ENCODE results near the gene SSRP1.
A peak's percentile ranks its signal among the peaks of the same experiment; 100 is the strongest.
"Not testable (repeated sequence)": the region's sequence is repeated elsewhere in the genome, so short reads cannot be mapped to it uniquely, and the experiment has no call there.

Gene SSRP1, protein sequence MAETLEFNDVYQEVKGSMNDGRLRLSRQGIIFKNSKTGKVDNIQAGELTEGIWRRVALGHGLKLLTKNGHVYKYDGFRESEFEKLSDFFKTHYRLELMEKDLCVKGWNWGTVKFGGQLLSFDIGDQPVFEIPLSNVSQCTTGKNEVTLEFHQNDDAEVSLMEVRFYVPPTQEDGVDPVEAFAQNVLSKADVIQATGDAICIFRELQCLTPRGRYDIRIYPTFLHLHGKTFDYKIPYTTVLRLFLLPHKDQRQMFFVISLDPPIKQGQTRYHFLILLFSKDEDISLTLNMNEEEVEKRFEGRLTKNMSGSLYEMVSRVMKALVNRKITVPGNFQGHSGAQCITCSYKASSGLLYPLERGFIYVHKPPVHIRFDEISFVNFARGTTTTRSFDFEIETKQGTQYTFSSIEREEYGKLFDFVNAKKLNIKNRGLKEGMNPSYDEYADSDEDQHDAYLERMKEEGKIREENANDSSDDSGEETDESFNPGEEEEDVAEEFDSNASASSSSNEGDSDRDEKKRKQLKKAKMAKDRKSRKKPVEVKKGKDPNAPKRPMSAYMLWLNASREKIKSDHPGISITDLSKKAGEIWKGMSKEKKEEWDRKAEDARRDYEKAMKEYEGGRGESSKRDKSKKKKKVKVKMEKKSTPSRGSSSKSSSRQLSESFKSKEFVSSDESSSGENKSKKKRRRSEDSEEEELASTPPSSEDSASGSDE

DNA sequence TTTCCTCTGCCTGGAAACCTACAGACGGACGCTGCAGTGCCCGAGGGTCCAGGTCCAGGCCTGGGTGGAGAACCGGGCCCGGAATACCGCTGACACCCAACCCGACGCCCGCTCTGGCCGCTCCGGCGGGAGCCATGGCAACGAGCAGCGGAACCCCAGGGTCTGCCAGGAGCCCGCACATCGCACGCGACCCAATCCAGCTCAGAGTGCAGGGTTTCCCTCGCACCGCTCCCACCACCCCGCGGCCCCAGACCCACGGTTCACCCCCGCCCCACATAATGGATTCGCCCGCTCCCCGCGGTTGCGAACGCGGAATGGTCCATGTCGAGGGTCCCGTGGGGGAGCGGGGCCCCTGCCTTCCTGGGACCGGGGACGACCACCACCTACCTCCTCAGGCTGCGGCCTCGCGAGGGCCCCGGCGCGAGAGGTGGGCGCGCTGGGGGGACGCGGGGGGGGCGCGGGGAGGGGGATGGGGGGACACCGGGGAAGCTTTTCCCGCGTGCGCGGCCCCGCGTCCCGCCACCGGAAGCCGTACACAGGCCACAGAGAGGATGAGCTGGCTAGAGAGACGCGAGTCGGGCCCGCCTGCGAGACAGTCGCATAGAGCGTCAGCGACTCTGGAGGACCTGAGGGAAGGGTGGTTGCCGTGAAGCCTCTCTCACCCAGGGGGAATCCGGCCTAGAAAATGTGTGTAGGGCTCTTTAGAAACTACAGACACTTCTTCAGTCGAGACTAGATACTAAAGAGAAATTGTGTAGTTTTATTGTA, at the start of gene SSRP1:
SSRP1 (minus strand) TSS at position 550 of the 768 bp plus-strand sequence. CDS start 771 bp downstream, outside the sequence.
- DNase-seq = peak; percentile 89

DNA sequence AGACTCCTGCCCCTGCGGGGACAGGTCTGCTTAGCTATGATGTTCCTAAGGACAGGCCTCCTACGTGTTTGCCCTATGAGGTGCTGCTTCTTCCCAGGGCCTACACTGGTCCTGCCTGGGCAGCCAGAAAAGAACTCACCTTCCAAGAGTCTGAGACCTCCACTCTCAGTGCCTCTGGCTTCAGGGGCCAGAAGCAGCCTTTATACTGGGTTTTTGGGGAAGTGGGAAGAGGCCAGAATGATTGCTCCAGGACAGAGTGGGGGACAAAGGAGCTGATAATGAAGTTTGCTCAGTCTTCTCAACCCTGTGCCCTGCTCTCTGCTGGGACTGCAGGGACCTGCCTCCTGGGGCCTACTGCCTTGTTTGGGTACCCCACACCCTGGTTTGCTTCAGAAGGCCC, 45.3 kb upstream of the SSRP1 start, which contains the start of gene PRG3:
PRG3 (minus strand) TSS at position 176 of the 400 bp plus-strand sequence. CDS start 442 bp downstream, outside the sequence.
- DNase-seq = no peak

DNA sequence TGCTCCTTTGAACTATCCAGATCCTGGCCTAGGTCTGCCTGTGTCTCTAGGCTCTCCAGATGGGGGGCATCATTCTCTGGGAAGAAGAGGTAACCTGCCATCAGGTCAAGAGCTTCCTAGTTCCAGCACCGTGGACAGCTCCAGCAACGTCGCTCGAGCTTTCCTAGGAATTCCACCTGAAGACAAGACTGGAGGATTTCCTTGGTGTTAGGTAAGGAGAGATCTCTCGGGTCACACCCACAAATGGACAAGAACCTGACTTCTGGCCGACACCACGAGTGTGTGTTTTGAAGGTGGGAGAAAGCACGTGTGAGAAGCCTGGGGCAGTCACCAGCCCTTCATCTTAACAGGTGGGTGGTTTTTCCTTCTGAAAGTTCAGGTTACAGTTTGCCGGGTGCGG, 44.0 kb upstream of the SSRP1 start:
- DNase-seq = no peak

DNA sequence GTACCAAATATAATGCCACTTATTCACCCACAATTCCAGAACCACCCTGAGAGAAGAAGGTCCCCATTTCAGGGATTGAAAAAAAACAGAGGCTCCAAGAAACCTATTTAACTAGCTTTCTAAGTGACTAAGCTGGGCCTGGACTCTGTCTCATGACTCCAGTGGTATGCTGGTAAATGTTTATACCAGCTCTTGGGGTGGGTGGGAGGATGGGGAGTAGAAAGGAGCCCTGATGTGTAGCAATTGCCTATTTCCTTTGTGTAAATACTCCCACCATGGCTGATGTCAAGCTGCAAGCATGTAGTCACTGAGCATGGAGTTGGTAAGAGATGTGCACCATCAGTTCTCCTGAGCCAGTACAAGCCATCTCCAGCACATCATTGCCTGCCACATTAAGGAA, 42.5 kb upstream of the SSRP1 start:
- no peak for DNase-seq

DNA sequence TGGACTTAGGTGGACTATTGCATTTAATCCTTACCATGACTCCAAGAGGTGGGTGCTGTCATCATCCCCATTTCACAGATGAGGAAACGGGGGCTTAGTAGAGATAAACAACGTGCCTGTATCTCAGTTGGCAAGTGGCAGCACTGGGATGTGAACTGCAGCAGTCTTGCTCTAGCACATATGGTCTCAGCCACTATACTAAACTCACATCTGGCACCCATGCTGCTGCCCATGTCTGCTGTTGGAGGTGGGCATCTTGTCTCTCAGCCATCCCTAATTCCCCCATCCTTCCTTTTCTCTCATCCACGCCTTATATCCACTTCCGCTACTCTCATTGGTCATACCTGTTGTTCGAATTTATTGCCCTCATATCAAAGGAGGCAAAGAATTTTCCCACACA, 41.4 kb upstream of the SSRP1 start:
- no peak for DNase-seq

DNA sequence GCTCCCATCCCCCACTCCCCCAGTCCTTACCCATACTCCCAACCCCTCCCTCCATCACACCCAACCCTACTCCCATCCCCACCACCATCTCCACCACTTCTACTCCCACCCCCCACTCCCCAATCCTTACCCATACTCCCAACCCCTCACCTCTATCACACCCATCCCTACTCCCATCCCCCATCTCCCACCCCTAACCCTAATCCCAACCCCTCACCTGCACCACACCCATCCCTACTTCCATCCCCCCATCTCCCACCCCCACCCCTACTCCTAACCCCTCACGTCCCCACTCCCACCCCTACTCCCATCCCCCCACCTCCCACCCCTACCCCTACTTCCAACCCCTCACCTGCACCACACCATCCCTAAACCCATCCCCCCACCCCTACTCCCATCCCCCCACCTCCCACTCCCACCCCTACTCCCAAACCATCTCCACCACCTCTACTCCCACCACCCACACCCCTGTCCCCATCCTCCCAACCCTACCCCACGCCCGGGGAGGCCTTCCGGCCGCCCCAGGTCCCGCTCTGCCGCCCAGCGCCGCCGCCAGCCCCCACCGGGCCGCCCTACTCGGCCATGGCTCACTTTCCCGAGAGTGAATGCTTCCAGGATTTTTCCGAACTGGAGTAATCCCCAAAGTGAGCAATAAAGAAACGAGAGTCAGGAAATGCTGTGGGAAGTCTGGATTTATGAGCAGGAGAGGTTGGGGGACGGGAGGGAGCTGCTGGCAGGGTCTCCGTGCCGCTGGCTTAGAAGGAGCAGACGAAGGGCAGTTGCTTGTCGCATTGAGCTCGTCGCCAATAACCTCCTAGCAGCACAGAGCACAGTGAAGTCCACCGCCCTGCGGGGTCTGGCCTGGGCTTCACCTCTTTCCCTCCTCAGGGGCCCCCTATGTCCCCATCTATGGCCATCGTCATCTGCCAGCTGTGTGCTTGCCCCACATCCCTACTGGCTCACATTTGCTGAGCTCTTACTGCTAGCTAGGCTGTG, 40.7 kb upstream of the SSRP1 start:
- DNase-seq = no peak

DNA sequence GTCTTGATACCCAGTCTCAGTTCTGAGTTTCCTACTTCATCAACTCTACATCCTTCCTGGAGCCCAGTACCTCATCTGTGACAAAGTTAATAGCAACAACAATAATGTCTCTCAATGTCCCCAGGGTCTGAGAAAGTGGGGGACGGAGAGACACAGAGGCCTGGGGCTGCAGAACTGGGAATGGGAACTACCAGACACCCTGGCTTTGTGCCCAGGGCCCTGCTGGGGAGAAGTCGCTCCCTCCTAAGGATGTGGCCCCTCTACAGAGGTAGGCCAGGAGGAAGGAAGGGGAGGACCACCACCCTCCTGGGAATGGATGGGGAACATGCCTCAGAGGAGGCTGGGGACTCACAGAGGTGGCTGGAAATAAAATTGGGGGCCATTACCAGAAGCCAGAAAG, 39.8 kb upstream of the SSRP1 start:
- no peak for DNase-seq

DNA sequence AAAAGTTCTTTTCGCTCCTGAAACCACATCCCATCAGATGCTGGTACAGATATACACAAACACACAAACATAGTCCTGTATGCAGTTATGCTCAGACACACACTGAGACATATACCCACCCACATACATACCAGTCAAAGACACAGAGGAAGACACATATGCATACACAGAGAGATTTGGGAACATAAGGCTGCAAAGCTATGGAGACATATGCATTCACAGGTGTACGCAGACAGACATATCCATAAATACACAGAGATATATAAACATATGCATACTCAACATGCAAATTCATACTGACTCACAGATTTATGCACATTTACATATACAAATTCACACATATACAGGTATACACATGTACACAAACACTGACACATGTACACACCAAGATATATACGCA, 39.3 kb upstream of the SSRP1 start:
- no peak for DNase-seq

DNA sequence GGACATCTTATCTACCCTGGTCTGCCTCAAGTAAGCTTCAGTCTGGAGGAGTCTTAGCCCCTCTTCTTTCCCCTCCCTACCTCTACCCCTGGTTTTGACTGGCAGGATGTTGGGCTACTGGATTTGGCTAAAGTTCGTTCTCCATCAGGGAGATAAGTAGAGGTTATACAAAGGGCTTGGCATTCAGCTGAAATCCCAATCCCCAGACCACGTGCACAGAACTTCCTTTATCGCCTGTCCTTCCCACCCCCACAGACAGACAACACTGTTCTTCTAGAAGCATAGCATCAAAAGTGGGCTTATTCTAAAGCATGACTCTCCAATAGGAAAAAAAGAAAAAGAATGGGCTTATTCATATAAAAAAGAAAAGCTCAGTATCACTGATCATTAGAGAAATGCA, 37.5 kb upstream of the SSRP1 start:
- no peak for DNase-seq

DNA sequence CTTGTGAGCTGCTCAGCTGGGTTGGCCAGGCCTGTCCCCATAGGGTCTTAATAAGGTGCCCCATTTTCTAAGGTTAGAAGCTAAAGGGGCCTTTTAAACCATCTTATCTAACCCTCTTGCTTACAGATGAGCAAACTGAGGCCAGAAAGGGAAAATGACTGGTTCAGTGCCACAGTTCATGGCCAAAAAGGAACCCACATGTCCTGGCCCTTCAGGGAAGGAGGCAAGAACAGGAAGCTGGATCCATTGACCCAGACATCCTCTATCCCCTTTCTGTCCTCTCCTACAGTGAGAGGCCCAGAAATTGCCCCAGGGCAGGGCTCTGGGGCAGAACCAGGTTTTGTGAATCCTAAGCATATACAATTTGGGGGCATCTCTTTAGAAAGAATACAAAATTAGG, 35.2 kb upstream of the SSRP1 start:
- no peak for DNase-seq

DNA sequence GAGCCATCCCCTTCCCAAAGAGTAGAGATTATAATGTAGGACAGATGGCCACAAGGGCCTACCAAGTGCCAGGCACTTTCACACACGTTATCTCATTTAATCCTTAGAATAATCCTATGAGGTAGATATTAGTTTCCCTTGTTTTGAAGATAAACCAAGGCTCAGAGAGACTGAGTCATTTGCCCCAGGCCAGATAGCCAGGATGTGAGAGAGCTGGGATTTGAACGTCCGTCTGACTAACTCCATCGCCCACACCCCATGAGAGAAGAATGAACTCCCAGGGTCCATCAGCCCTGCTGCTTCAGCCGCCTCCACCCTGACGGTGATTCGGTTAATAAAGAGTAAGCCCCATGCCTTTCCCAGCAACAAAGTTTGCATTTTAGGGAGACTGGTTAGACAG, 34.6 kb upstream of the SSRP1 start:
- DNase-seq = no peak

DNA sequence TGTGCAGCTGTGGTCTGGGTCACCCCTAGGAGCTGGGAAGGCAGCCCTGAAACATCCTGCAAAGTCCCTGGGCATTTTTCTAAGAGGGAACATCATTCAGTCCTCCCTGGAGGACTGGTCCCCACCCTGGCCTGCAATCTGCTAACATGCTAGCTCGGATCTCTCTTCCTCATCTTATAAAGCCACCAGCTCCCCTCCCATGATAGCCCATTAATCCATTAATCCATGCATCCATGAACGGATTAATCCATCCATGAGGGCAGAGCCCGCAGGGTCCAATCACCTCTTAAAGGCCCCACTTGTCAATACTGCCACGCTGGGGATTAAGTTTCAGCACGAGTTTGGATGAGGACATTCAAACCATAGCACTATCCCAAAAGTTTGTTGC, 33.1 kb upstream of the SSRP1 start:
- no peak for DNase-seq

DNA sequence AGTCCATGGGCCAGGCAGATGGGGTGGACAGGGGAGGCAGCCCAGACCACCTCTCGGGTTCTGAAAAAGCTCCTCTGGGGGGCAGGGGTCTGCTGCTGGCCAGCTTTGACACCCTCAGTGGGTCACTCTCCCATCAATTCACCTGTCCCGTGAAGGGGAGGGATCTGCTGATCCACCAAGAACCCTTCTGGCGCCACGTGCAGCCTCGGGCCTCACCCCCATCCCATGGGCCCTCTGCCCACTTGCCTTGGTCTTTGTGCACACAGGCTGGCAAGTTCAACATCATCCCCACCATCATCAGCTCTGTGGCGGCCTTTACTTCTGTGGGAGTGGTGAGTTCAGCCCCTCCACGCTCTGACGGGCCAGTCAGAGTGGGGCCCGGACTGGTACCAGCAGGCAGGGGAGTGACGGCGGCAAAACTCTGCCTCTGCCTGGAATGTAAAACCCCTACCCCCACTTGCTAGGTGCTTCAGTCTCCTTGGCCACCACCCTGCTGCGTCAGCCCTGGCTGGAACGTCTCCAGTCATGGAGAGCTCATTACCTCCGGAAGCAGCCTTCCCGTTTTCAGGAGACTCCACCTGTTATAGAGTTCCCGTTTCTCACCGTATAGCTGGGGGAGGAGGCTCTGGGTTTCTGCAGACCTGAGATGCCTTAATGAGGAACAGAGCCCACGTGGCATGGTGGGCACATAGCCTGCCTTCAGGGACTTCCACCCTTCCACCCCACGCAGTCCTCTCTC, 32.6 kb upstream of the SSRP1 start:
- DNase-seq = no peak

DNA sequence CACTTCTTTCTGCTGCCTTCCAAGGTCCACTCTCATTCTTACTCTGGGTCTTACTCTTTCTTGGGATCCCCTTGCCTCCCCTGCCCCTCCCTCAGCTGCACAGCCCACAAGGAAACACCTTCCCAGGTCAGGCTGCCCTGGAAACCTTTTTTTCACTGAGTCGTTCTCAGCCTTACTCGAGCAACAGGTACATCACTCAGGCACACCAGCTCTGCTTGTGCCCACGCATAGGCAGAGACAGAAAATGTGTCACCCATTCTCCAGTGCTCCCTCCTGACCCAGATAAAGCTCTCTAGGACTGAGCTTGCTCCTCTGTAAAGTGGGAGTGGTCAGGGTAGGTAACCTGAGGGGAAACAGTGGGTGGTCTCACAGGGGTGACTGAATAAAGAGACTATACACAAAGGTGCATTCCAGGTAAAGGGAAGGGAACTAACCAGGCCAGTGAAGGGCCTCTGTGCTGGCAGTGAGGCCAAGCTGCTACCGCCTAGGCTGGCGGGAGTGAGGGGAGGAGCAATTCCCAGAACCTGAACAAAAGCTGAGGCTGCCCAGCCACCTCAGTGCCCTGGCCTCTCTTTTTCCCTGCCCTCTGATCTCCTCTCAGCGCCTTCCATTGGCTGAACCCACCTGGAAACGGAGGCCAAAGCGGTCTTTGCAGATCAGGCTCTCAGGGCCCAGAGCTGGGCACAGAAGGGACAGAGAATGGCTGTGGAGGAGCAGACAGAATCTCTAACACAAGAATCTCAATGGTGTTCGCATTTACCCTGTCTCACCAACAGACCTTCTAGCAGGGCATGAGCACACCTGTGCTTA, 29.4 kb upstream of the SSRP1 start:
- no peak for DNase-seq

DNA sequence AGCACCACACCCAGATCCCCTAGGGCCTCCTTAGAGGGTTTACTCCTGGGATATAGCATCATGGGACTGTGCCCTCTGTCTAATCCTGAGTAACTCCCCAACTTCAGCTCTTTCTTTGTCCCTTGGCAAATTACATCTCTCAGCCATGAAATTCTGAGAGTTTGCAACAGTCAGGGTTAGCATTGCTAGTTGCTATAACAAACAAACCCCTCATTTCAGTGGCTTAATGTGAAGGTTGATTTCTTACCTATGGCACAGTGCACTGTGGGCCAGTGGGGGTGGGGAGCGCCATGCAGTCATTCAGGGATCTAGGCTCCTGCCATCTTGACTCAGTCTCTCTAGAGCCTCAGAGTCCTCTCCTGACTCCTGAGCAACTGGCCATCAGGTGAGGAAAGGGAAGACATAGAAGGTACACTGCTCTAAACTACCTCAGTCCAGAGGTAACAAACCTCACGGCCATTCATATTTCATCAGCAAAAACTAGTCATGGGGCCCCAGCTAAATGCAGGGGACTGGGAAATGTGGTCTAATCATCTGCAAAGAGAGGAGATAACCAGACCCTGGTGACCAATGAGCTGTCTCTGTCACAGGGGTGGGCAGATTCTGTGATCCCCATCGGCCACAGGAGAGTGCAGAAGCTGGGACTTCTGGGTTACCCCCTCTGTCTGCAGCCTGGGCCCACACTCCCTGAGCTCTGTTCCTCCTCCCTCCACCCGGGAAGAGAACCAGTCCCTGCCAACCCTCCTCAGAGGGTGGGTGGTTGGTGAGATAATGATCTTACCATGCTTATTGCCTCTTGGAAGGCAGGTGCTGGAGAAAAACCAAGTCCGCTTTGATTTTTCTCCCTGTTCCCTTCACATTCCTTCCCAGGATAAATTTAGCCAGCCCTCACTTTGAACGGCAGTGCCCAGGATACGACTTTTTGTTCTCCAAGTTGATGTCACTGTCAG, 27.7 kb upstream of the SSRP1 start:
- DNase-seq = no peak

DNA sequence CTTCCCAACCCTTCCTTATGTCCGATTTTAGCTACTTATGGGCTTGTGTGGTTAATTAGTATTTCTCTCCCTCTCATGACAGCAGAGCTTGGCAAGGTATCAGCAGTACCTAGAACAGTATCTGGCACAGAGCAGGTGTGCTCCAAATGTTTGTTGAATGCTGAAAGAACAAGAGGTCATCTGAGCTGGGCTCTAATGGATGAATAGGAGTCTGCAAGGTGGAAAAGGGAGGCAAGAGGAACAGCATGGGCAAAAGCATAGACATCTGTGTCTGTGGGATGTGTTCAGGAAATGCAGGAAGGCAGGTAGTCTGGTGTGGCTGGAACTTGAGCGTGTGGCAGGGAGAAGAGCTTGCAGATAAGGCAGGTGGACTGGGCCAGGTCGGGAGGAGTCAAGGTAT, 26.2 kb upstream of the SSRP1 start:
- no peak for DNase-seq

DNA sequence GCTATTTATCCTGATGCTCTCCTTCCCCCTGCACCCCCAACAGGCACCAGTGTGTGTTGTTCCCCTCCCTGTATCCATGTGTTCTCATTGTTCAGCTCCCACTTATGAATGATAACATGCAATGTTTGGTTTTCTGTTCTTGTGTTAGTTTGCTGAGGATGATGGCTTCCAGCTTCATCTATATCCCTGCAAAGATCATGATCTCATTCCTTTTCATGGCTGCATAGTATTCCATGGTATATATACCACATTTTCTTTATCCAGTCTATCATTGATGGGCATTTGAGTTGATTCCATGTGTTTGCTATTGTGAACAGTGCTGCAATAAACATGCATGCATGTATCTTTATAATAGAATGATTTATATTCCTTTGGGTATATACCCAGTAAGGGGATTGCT, 25.7 kb upstream of the SSRP1 start:
- not testable (repeated sequence) for DNase-seq

DNA sequence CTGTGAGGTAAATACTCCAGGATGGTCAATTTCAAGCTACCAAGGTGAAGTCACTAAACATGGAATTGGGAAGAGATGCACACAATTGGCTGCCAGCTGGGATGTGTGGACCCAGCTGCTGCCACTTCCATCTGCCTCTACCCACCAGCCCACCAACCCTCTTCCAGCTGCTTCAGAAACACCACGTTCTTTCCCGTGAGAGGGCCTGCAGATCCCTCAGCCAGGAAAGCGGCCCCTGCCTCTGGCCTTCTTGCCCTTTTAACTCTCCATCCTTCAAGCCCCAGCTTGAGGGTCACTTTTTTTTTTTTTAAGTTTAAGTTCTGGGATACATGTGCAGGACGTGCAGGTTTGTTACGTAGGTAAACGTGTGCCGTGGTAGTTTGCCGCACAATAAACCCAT, 25.3 kb upstream of the SSRP1 start:
- DNase-seq = no peak

DNA sequence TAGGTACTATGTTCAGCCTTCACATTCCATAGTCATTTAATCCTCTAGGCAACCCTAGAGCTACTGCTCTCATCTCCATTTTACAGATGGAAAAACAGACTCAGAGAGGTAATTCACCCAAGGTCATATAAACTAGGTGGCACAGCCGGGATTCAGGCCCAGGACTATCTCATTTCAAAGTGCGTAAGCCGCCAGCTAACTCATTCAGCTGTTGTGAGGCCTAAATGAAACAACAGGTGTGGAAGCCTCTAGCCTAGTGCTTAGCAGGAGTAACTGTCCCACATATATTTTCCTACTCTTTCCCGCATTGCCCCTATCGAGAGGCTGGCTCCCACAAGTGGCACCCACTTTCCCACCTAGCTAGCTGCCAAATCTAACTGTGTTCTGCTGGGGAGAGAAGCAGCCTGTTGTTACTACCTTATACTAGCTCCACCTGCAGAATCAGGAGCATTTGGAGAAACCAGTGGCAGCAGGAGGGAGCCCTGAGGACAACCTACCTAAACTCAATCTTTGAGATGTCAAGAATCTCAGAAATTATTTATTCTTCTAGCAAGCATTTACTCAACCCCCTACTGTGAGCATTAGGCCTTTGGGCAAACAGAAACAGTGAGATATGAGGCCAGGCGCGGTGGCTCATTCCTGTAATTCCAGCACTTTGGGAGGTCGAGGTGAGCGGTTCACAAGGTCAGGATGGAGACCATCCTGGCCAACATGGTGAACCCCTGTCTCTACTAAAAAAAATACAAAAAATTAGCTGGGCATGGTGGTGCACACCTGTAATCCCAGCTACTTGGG, 24.4 kb upstream of the SSRP1 start:
- no peak for DNase-seq
